Measurements from ENCODE around the gene RANBP17. TPM values are rescaled to one million over a fixed set of nuclear protein-coding genes. Genes with fewer than 3 reads are reported as not detected.
"Not testable (repeated sequence)": the region's sequence is repeated elsewhere in the genome, so short reads cannot be mapped to it uniquely, and the experiment has no call there.

Gene RANBP17
- total RNA-seq, 1 donor from 2014 or later: 11.4 TPM

- no peak for DNase-seq (ENCODE audit: extremely low read depth, low read depth, low spot score)
Measured at GRCh38 chr5:171283753-171284152, 421.9 kb downstream of the RANBP17 start.

- DNase-seq (ENCODE audit: extremely low read depth, low read depth, low spot score): no peak
Measured at GRCh38 chr5:171285465-171285864, 423.6 kb downstream of the RANBP17 start.

GRCh38 chr5:171288066-171288465 lies 426.2 kb downstream of the RANBP17 start:
- no peak for DNase-seq (ENCODE audit: extremely low read depth, low read depth, low spot score)

GRCh38 chr5:171291371-171291770 lies 429.6 kb downstream of the RANBP17 start:
- no peak for DNase-seq (ENCODE audit: extremely low read depth, low read depth, low spot score)

GRCh38 chr5:171295299-171295698 lies 433.5 kb downstream of the RANBP17 start:
- DNase-seq (ENCODE audit: extremely low read depth, low read depth, low spot score): no peak

GRCh38 chr5:171295801-171296200 lies 434.0 kb downstream of the RANBP17 start:
- DNase-seq (ENCODE audit: extremely low read depth, low read depth, low spot score): no peak

GRCh38 chr5:171297941-171298340 lies 436.1 kb downstream of the RANBP17 start:
- not testable (repeated sequence) for DNase-seq (ENCODE audit: extremely low read depth, low read depth, low spot score)

GRCh38 chr5:171299228-171299627 lies 437.4 kb downstream of the RANBP17 start:
- no peak for DNase-seq (ENCODE audit: extremely low read depth, low read depth, low spot score)

GRCh38 chr5:171299851-171300250 lies 438.0 kb downstream of the RANBP17 start:
- no peak for DNase-seq (ENCODE audit: extremely low read depth, low read depth, low spot score)

- DNase-seq (ENCODE audit: extremely low read depth, low read depth, low spot score): no peak
Measured at GRCh38 chr5:171300358-171300757, 438.5 kb downstream of the RANBP17 start.

- DNase-seq (ENCODE audit: extremely low read depth, low read depth, low spot score): no peak
Measured at GRCh38 chr5:171306166-171306565, 444.3 kb downstream of the RANBP17 start.

- DNase-seq (ENCODE audit: extremely low read depth, low read depth, low spot score): no peak
Measured at GRCh38 chr5:171306781-171307591, 445.2 kb downstream of the RANBP17 start.

GRCh38 chr5:171307789-171308452 lies 446.1 kb downstream of the RANBP17 start:
- no peak for DNase-seq (ENCODE audit: extremely low read depth, low read depth, low spot score)

GRCh38 chr5:171308453-171309275 lies 446.8 kb downstream of the RANBP17 start, which contains the start of gene TLX3:
TSS of gene TLX3 (plus strand) at chr5:171309248. CDS start at chr5:171309366, 118 bp downstream.
- DNase-seq (ENCODE audit: extremely low read depth, low read depth, low spot score): no peak

GRCh38 chr5:171309276-171310211 lies 447.7 kb downstream of the RANBP17 start:
- DNase-seq (ENCODE audit: extremely low read depth, low read depth, low spot score): no peak

- DNase-seq (ENCODE audit: extremely low read depth, low read depth, low spot score): no peak
Measured at GRCh38 chr5:171310212-171310818, 448.5 kb downstream of the RANBP17 start.

GRCh38 chr5:171310819-171311321 lies 449.1 kb downstream of the RANBP17 start:
- DNase-seq (ENCODE audit: extremely low read depth, low read depth, low spot score): no peak

GRCh38 chr5:171311322-171312077 lies 449.7 kb downstream of the RANBP17 start:
- DNase-seq (ENCODE audit: extremely low read depth, low read depth, low spot score): no peak
